Neural cell (in vitro differentiated cells): ENCODE measurements around the gene CHKA. TPM values are rescaled to one million over a fixed set of nuclear protein-coding genes. Genes with fewer than 3 reads are reported as not detected.

Source experiments
- H2AFZ ChIP-seq: fragments of 200-600, 300-800 bp; sonication (generic), shearing (Covaris generic); 2 replicates; pipeline ENCODE4 v1.6.0; 2014; ENCODE audit warnings: low read depth, mild to moderate bottlenecking, antibody characterized with exemption, low read length, moderate library complexity
- H3F3A ChIP-seq: fragments of 200-600 bp; shearing (Covaris generic); 2 replicates; pipeline ENCODE4 v1.6.1; 2016; ENCODE audit warnings: mild to moderate bottlenecking, moderate library complexity, mixed read lengths, antibody characterized with exemption, low read length; ENCODE audit not compliant: insufficient read depth, poor library complexity, severe bottlenecking
- H3K27ac ChIP-seq: fragments of 200-600, 300-800 bp; sonication (generic), shearing (Covaris generic); 2 replicates; pipeline ENCODE4 v1.5.1; 2014; ENCODE audit warnings: mild to moderate bottlenecking, low read length, moderate library complexity
- H3K27me3 ChIP-seq: fragments of 300-800, 200-600 bp; sonication (generic), shearing (Covaris generic); 2 replicates; pipeline ENCODE4 v1.6.0; 2014; ENCODE audit warnings: mild to moderate bottlenecking, low read depth, low read length, moderate library complexity; ENCODE audit not compliant: insufficient read depth
- H3K36me3 ChIP-seq: fragments of 300-800, 200-600 bp; sonication (generic), shearing (Covaris generic); 2 replicates; pipeline ENCODE4 v1.5.1; 2014; ENCODE audit warnings: mild to moderate bottlenecking, antibody characterized with exemption, low read length, moderate library complexity; ENCODE audit not compliant: insufficient read depth
- H3K4me2 ChIP-seq: fragments of 300-800, 200-600 bp; sonication (generic), shearing (Covaris generic); 2 replicates; pipeline ENCODE4 v1.6.0; 2014; ENCODE audit warnings: mild to moderate bottlenecking, low read length
- H3K4me3 ChIP-seq: fragments of 300-800, 200-600 bp; sonication (generic), shearing (Covaris generic); 2 replicates; pipeline ENCODE4 v1.5.1; 2014; ENCODE audit warnings: mild to moderate bottlenecking, low read length, moderate library complexity
- H3K79me2 ChIP-seq: fragments of 200-600 bp; shearing (Covaris generic); replicated peaks from 2 replicates; pipeline ENCODE4 v1.6.0; 2014; ENCODE audit warnings: mild to moderate bottlenecking, low read length, moderate library complexity; ENCODE audit not compliant: insufficient read depth
- H3K9ac ChIP-seq: fragments of 300-800, 200-600 bp; sonication (generic), shearing (Covaris generic); 2 replicates; pipeline ENCODE4 v1.6.1; 2016; ENCODE audit warnings: mild to moderate bottlenecking, low read length, mixed read lengths
- H3K9me2 ChIP-seq: fragments of 200-600 bp; shearing (Covaris generic); 2 replicates; pipeline ENCODE4 v1.6.1; 2016; ENCODE audit warnings: mild to moderate bottlenecking, low read length, mixed read lengths; ENCODE audit not compliant: insufficient read depth
- H3K9me3 ChIP-seq: fragments of 200-600, 300-800 bp; sonication (generic), shearing (Covaris generic); 2 replicates; pipeline ENCODE4 v1.6.1; 2016; ENCODE audit warnings: mild to moderate bottlenecking, mixed run types, low read length, moderate library complexity, mixed read lengths
- H4K20me1 ChIP-seq: fragments of 200-600 bp; shearing (Covaris generic); 2 replicates; pipeline ENCODE4 v1.6.1; 2016; ENCODE audit warnings: mild to moderate bottlenecking, mixed run types; ENCODE audit not compliant: insufficient read depth
- EP300 ChIP-seq: fragments of 450-650 bp; conservative IDR thresholded peaks from 2 replicates; pipeline ENCODE4 v1.6.1; 2014; ENCODE audit warnings: antibody characterized with exemption, mild to moderate bottlenecking, moderate library complexity; ENCODE audit not compliant: poor library complexity, severe bottlenecking
- EZH2 ChIP-seq: fragments of 200-600, 300-800 bp; shearing (Covaris generic), sonication (generic); IDR thresholded peaks from 2 replicates; pipeline ENCODE4 v1.6.1; 2014; ENCODE audit warnings: antibody characterized with exemption, low read length, borderline replicate concordance, mild to moderate bottlenecking; ENCODE audit not compliant: insufficient read depth, poor library complexity, severe bottlenecking
- MXI1 ChIP-seq: fragments of 450-650 bp; conservative IDR thresholded peaks from 2 replicates; pipeline ENCODE4 v1.6.1; 2014; ENCODE audit warnings: antibody characterized with exemption, mild to moderate bottlenecking; ENCODE audit not compliant: poor library complexity, severe bottlenecking
- POLR2AphosphoS5 ChIP-seq: IDR thresholded peaks from 2 replicates; pipeline ENCODE4 v1.6.1; 2012
- RAD21 ChIP-seq: fragments of 450-650 bp; conservative IDR thresholded peaks from 2 replicates; pipeline ENCODE4 v1.6.1; 2014; ENCODE audit warnings: antibody characterized with exemption, mild to moderate bottlenecking, moderate library complexity
- REST ChIP-seq: IDR thresholded peaks from 2 replicates; pipeline ENCODE4 v1.6.1; 2012; ENCODE audit warnings: borderline replicate concordance
- SMC3 ChIP-seq: fragments of 450-650 bp; conservative IDR thresholded peaks from 2 replicates; pipeline ENCODE4 v1.6.1; 2014; ENCODE audit warnings: antibody characterized with exemption, mild to moderate bottlenecking, moderate library complexity; ENCODE audit not compliant: poor library complexity
- TAF1 ChIP-seq: IDR thresholded peaks from 2 replicates; pipeline ENCODE4 v1.6.1; 2012; ENCODE audit warnings: low read depth
- polyA plus RNA-seq: library from polyadenylated mRNA; depleted of rRNA; stranded (reverse); fragments of >200 nt; gene quantifications from 2 replicates; pipeline ENCODE4 v1.2.3, GENCODE V29; 2014
- TF ChIP-seq, protein P1 (sequence below): fragments of 450-650 bp; IDR thresholded peaks from 2 replicates; pipeline ENCODE4 v1.5.1; 2014; ENCODE audit warnings: antibody characterized with exemption, mild to moderate bottlenecking, moderate library complexity; ENCODE audit not compliant: poor library complexity, severe bottlenecking

The CHKA gene
- polyA plus RNA-seq, 1 donor from 2014 or later = 90.0 TPM

DNA sequence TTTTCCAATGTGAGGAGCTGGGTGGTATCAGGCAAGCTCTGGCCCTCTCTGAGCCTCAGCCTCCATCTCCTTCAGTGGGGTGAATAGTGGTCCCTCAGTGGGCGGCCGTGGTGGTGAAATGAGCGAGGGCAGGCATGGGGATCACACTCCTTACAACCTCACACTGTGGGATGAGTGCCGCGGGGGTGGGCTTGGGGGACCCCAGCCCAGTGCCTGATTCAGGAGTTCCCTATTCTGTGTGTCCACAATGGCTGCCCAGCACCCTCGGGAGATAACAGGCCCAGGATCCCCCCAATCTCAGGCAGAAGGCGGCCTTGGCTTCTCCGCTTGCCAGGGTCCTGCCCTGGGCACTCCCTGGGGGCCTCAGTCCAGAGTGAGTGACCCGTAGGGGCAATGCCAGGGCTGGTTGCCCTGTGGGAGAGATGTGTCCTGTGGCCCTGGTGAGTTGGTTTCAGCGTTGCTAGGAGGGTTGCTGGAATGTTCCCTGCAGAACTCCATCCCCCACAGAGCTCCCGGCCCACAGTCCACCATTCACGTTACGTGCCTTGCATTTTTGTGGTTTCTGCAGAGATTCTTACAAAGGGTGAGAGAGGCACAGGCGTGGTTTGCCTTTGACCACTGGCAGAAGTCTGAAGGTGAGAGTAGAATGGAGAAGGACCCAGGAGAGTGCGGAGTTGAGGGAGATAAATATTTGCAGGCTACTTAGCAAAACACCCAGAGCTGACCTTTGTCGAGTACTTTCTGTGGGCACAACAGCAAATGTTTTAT lies 108.2 kb downstream of the CHKA start:
- Histone ChIP-seq H3K27ac (no peak overlapping the region), H3K9me3 (no peaks in the 10 kb centered on the region), H3K27me3 (no peaks in the 10 kb centered on the region), H4K20me1 (no peaks in the 10 kb centered on the region), H3K36me3 (no peaks in the 10 kb centered on the region), H3K4me2 (no peak overlapping the region), H3K9ac (no peak overlapping the region), H2AFZ (no peak overlapping the region), H3K9me2 (no peaks in the 10 kb centered on the region), H3K79me2 (no peaks in the 10 kb centered on the region), H3F3A (no peaks in the 10 kb centered on the region), H3K4me3 (no peak overlapping the region)
- TF ChIP-seq RAD21 (no peak), SMC3 (no peak), REST (no peak), MXI1 (no peak), EZH2 (no peak)
- TF ChIP-seq, protein P1, sequence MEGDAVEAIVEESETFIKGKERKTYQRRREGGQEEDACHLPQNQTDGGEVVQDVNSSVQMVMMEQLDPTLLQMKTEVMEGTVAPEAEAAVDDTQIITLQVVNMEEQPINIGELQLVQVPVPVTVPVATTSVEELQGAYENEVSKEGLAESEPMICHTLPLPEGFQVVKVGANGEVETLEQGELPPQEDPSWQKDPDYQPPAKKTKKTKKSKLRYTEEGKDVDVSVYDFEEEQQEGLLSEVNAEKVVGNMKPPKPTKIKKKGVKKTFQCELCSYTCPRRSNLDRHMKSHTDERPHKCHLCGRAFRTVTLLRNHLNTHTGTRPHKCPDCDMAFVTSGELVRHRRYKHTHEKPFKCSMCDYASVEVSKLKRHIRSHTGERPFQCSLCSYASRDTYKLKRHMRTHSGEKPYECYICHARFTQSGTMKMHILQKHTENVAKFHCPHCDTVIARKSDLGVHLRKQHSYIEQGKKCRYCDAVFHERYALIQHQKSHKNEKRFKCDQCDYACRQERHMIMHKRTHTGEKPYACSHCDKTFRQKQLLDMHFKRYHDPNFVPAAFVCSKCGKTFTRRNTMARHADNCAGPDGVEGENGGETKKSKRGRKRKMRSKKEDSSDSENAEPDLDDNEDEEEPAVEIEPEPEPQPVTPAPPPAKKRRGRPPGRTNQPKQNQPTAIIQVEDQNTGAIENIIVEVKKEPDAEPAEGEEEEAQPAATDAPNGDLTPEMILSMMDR = no peak

DNA sequence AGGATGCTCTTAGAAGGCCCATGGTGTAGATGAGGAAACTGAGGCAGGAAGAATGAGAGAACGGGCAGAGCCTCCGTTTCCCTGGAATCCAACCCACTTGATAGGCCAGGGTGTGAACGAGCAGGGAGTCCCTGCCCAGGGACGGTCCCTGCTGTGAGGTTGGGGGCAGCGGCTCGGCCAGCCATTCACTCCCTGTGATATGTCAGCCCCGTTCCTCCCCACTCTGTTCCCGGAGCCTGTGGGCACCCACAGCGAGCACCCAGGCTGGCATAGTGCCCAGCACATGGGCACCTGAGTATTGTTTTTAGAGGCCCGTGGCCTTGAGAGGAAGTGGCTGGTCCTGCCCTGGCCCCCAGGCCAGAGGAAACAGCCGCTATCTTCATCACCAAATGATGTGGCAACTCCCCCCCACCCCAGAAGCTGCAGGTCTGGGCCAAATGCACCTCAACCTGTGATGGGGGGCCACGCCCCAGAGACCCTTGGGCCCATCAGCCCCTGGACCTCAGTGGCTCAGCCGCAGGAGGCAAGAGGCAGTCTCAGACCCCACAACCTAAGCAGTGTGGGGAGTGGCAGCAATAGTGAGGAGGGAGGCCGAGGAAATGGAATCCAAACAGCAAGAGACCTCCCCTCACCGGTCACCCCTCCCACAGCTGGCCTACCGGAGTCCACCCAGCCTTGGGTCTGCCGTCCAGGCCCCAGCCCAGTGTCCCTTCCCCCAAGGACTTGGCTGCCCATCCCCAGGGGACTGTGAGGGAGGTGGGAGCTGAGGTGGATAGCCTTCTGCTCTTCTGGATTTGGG lies 108.9 kb downstream of the CHKA start:
- Histone ChIP-seq H3K4me2 (no peak overlapping the region), H3F3A (no peaks in the 10 kb centered on the region), H3K27me3 (no peaks in the 10 kb centered on the region), H3K79me2 (no peaks in the 10 kb centered on the region), H3K36me3 (no peaks in the 10 kb centered on the region), H3K4me3 (no peak overlapping the region), H3K9me2 (no peaks in the 10 kb centered on the region), H3K9ac (no peak overlapping the region), H4K20me1 (no peaks in the 10 kb centered on the region), H2AFZ (no peak overlapping the region), H3K9me3 (no peaks in the 10 kb centered on the region), H3K27ac (no peak overlapping the region)
- TF ChIP-seq EP300 (no peak), REST (no peak), POLR2AphosphoS5 (no peak), RAD21 (no peak), SMC3 (no peak), TAF1 (no peak)
- TF ChIP-seq, protein P1 = no peak
